ENCODE data around the gene TRIM71.

Gene TRIM71

GRCh38 chr3:32877598-32877997 lies 59.8 kb downstream of the TRIM71 start:
- H3K4me3 ChIP-seq (ENCODE audit: insufficient read depth, low read length, poor library complexity, severe bottlenecking): no peak overlapping the region
- H3K4me2 ChIP-seq (ENCODE audit: low read depth, low read length, poor library complexity, severe bottlenecking): no peak overlapping the region
- H3K9me2 ChIP-seq (replicated peaks; ENCODE audit: insufficient read depth, low read length): no peaks in the 10 kb centered on the region
- no peaks in the 10 kb centered on the region for H3K79me2 ChIP-seq (ENCODE audit: insufficient read depth, low read length)
- H3K36me3 ChIP-seq (ENCODE audit: low read length): no peaks in the 10 kb centered on the region
- no peaks in the 10 kb centered on the region for H4K20me1 ChIP-seq (ENCODE audit: low read depth, low read length)
- no peaks in the 10 kb centered on the region for H3K27me3 ChIP-seq (ENCODE audit: low read length)
- no peaks in the 10 kb centered on the region for H3F3A ChIP-seq (ENCODE audit: insufficient read depth)
- no peak for TF ChIP-seq EZH2phosphoT487 (conservative IDR thresholded peaks at IDR 0.05; ENCODE audit: low read length)
- TF ChIP-seq, protein P1, sequence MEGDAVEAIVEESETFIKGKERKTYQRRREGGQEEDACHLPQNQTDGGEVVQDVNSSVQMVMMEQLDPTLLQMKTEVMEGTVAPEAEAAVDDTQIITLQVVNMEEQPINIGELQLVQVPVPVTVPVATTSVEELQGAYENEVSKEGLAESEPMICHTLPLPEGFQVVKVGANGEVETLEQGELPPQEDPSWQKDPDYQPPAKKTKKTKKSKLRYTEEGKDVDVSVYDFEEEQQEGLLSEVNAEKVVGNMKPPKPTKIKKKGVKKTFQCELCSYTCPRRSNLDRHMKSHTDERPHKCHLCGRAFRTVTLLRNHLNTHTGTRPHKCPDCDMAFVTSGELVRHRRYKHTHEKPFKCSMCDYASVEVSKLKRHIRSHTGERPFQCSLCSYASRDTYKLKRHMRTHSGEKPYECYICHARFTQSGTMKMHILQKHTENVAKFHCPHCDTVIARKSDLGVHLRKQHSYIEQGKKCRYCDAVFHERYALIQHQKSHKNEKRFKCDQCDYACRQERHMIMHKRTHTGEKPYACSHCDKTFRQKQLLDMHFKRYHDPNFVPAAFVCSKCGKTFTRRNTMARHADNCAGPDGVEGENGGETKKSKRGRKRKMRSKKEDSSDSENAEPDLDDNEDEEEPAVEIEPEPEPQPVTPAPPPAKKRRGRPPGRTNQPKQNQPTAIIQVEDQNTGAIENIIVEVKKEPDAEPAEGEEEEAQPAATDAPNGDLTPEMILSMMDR (IDR thresholded peaks at IDR 0.05; ENCODE audit: insufficient read depth, low read length, poor library complexity, severe bottlenecking): no peak
- no peak overlapping the region for H3K27ac ChIP-seq (ENCODE audit: low read depth, low read length)
- no peak overlapping the region for H2AFZ ChIP-seq (ENCODE audit: low read depth, low read length, severe bottlenecking)
- H3K9ac ChIP-seq (ENCODE audit: low read length): no peak overlapping the region
- H3K9me3 ChIP-seq (ENCODE audit: insufficient read depth, low read length): no peaks in the 10 kb centered on the region

GRCh38 chr3:32880225-32880624 lies 62.4 kb downstream of the TRIM71 start:
- H3K9me2 ChIP-seq (replicated peaks; ENCODE audit: insufficient read depth, low read length): no peaks in the 10 kb centered on the region
- no peak overlapping the region for H3K27ac ChIP-seq (ENCODE audit: low read depth, low read length)
- no peaks in the 10 kb centered on the region for H3K79me2 ChIP-seq (ENCODE audit: insufficient read depth, low read length)
- no peak overlapping the region for H3K9ac ChIP-seq (ENCODE audit: low read length)
- H3K9me3 ChIP-seq (ENCODE audit: insufficient read depth, low read length): no peaks in the 10 kb centered on the region
- H3K4me2 ChIP-seq (ENCODE audit: low read depth, low read length, poor library complexity, severe bottlenecking): no peak overlapping the region
- no peak overlapping the region for H2AFZ ChIP-seq (ENCODE audit: low read depth, low read length, severe bottlenecking)
- TF ChIP-seq, protein P1 (IDR thresholded peaks at IDR 0.05; ENCODE audit: insufficient read depth, low read length, poor library complexity, severe bottlenecking): no peak
- TF ChIP-seq EZH2phosphoT487 (conservative IDR thresholded peaks at IDR 0.05; ENCODE audit: low read length): no peak
- H3K4me3 ChIP-seq (ENCODE audit: insufficient read depth, low read length, poor library complexity, severe bottlenecking): no peak overlapping the region
- no peaks in the 10 kb centered on the region for H3K27me3 ChIP-seq (ENCODE audit: low read length)
- no peaks in the 10 kb centered on the region for H4K20me1 ChIP-seq (ENCODE audit: low read depth, low read length)
- H3K36me3 ChIP-seq (ENCODE audit: low read length): no peaks in the 10 kb centered on the region
- H3F3A ChIP-seq (ENCODE audit: insufficient read depth): no peaks in the 10 kb centered on the region

DNA sequence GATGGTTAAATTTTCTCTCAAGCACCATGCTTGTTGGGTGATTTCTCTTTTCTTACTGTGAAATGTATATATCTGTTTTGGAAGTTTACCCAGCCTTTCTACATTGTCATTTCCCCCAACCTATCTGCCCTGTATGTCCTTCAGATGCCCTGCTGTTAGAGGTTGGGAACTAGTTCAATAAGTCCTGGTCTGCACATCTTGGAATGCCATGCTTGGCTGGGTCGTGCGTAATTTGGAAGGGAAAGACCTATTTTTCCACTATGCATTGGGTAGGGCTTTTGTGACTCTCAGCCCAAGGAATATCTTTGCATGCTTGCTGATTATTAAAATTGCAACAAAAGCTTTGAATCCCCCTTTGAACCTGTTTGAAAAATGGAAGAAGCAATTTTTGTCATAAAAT lies 63.8 kb downstream of the TRIM71 start:
- TF ChIP-seq, protein P1 (IDR thresholded peaks at IDR 0.05; ENCODE audit: insufficient read depth, low read length, poor library complexity, severe bottlenecking): no peak
- no peak for TF ChIP-seq EZH2phosphoT487 (conservative IDR thresholded peaks at IDR 0.05; ENCODE audit: low read length)
- H3K36me3 ChIP-seq (ENCODE audit: low read length): no peaks in the 10 kb centered on the region

More for the DNA sequence above, 63.8 kb downstream of the TRIM71 start:
- Histone ChIP-seq H2AFZ (ENCODE audit: low read depth, low read length, severe bottlenecking) (no peak overlapping the region), H3K9me3 (ENCODE audit: insufficient read depth, low read length) (no peaks in the 10 kb centered on the region), H4K20me1 (ENCODE audit: low read depth, low read length) (no peaks in the 10 kb centered on the region), H3K4me2 (ENCODE audit: low read depth, low read length, poor library complexity, severe bottlenecking) (no peak overlapping the region), H3K79me2 (ENCODE audit: insufficient read depth, low read length) (no peaks in the 10 kb centered on the region), H3K9ac (ENCODE audit: low read length) (no peak overlapping the region), H3K27me3 (ENCODE audit: low read length) (no peaks in the 10 kb centered on the region), H3K9me2 (replicated peaks; ENCODE audit: insufficient read depth, low read length) (no peaks in the 10 kb centered on the region), H3K27ac (ENCODE audit: low read depth, low read length) (no peak overlapping the region), H3K4me3 (ENCODE audit: insufficient read depth, low read length, poor library complexity, severe bottlenecking) (no peak overlapping the region), H3F3A (ENCODE audit: insufficient read depth) (no peaks in the 10 kb centered on the region)
